SK-N-SH treated with all-trans-retinoic acid at 6 μM for 48 hours (cell line): ENCODE data around the gene RASD2.

Experiments
- ATAC-seq: fragments of 200-7000 bp; cut with Tn5 transposase; 3 replicates; pipeline ENCODE4 v1.9.1; 2020; ENCODE audit warnings: mild to moderate bottlenecking, moderate library complexity
- ARNTL ChIP-seq: fragments of 450-650 bp; formaldehyde crosslinking; IDR thresholded peaks from 2 replicates; pipeline ENCODE4 v1.5.0; 2020; ENCODE audit warnings: low read depth, mild to moderate bottlenecking, moderate library complexity, borderline replicate concordance
- BACH2 ChIP-seq: fragments of 250-450 bp; sonication (Bioruptor Pico); IDR thresholded peaks from 2 replicates; pipeline ENCODE4 v1.9.0; 2021; ENCODE audit warnings: mild to moderate bottlenecking, borderline replicate concordance
- CSDC2 ChIP-seq: fragments of 250-450 bp; sonication (Bioruptor Pico); IDR thresholded peaks from 2 replicates; pipeline ENCODE4 v1.5.0; 2020; ENCODE audit warnings: mild to moderate bottlenecking, moderate library complexity
- ESRRG ChIP-seq: fragments of 250-450 bp; sonication (Bioruptor Pico); IDR thresholded peaks from 2 replicates; pipeline ENCODE4 v1.6.1; 2021; ENCODE audit warnings: mild to moderate bottlenecking
- ISL1 ChIP-seq: fragments of 250-450 bp; sonication (Bioruptor Pico); IDR thresholded peaks from 2 replicates; pipeline ENCODE4 v2.1.2; 2022; ENCODE audit warnings: mild to moderate bottlenecking, moderate library complexity
- OSR1 ChIP-seq: fragments of 250-450 bp; sonication (Bioruptor Pico); IDR thresholded peaks from 2 replicates; pipeline ENCODE4 v1.8.0; 2022; ENCODE audit warnings: moderate library complexity, mild to moderate bottlenecking, inconsistent platforms
- PPARA ChIP-seq: fragments of 250-450 bp; sonication (Bioruptor Pico); IDR thresholded peaks from 2 replicates; pipeline ENCODE4 v1.5.0; 2020; ENCODE audit warnings: mild to moderate bottlenecking, borderline replicate concordance
- RARB ChIP-seq: fragments of 250-450 bp; sonication (Bioruptor Pico); IDR thresholded peaks from 2 replicates; pipeline ENCODE4 v1.8.0; 2021; ENCODE audit warnings: mild to moderate bottlenecking, moderate library complexity
- SNAI2 ChIP-seq: fragments of 250-450 bp; sonication (Bioruptor Pico); IDR thresholded peaks from 2 replicates; pipeline ENCODE4 v1.5.0; 2020; ENCODE audit warnings: mild to moderate bottlenecking, moderate library complexity
- TCF4 ChIP-seq: fragments of 250-450 bp; sonication (Bioruptor Pico); IDR thresholded peaks from 2 replicates; pipeline ENCODE4 v1.8.0; 2021; ENCODE audit warnings: mild to moderate bottlenecking, moderate library complexity, borderline replicate concordance
- TOX ChIP-seq: fragments of 250-450 bp; sonication (Bioruptor Pico); IDR thresholded peaks from 2 replicates; pipeline ENCODE4 v1.8.0; 2021; ENCODE audit warnings: mild to moderate bottlenecking, moderate library complexity, borderline replicate concordance
- ZC3H10 ChIP-seq: fragments of 250-450 bp; sonication (Bioruptor Pico); IDR thresholded peaks from 2 replicates; pipeline ENCODE4 v1.5.1; 2021; ENCODE audit warnings: mild to moderate bottlenecking, moderate library complexity
- ZFP3 ChIP-seq: fragments of 250-450 bp; sonication (Bioruptor Pico); IDR thresholded peaks from 2 replicates; pipeline ENCODE4 v1.5.0; 2020; ENCODE audit warnings: mild to moderate bottlenecking, moderate library complexity
- ZFP30 ChIP-seq: fragments of 450-650 bp; formaldehyde crosslinking; IDR thresholded peaks from 2 replicates; pipeline ENCODE4 v1.5.0; 2022; ENCODE audit warnings: mild to moderate bottlenecking, moderate library complexity
- ZNF565 ChIP-seq: fragments of 450-650 bp; formaldehyde crosslinking; conservative IDR thresholded peaks from 2 replicates; pipeline ENCODE4 v1.5.0; 2020; ENCODE audit warnings: low read depth, mild to moderate bottlenecking, moderate library complexity
- ZNF70 ChIP-seq: fragments of 450-650 bp; formaldehyde crosslinking; IDR thresholded peaks from 2 replicates; pipeline ENCODE4 v1.5.0; 2020; ENCODE audit warnings: mild to moderate bottlenecking, moderate library complexity
- ZNF8 ChIP-seq: fragments of 450-650 bp; formaldehyde crosslinking; IDR thresholded peaks from 2 replicates; pipeline ENCODE4 v1.5.0; 2020; ENCODE audit warnings: mild to moderate bottlenecking, moderate library complexity
- TF ChIP-seq, protein P1 (sequence below): fragments of 250-450 bp; sonication (Bioruptor Pico); IDR thresholded peaks from 2 replicates; pipeline ENCODE4 v1.5.1; 2020; ENCODE audit warnings: low read depth, mild to moderate bottlenecking, moderate library complexity
- TF ChIP-seq, protein P2 (sequence below): fragments of 250-450 bp; sonication (Bioruptor Pico); IDR thresholded peaks from 2 replicates; pipeline ENCODE4 v1.8.0; 2020; ENCODE audit warnings: mild to moderate bottlenecking, moderate library complexity, borderline replicate concordance
- TF ChIP-seq, protein P3 (sequence below): fragments of 250-450 bp; sonication (Bioruptor Pico); IDR thresholded peaks from 2 replicates; pipeline ENCODE4 v1.5.1; 2021; ENCODE audit warnings: mild to moderate bottlenecking, moderate library complexity
- TF ChIP-seq, protein P4 (sequence below): fragments of 250-450 bp; sonication (Bioruptor Pico); IDR thresholded peaks from 2 replicates; pipeline ENCODE4 v1.5.0; 2020; ENCODE audit warnings: mild to moderate bottlenecking, moderate library complexity
- TF ChIP-seq, protein P5 (sequence below): fragments of 250-450 bp; sonication (Bioruptor Pico); IDR thresholded peaks from 2 replicates; pipeline ENCODE4 v1.8.0; 2021; ENCODE audit warnings: low read depth, mild to moderate bottlenecking, moderate library complexity, borderline replicate concordance

The RASD2 gene

DNA sequence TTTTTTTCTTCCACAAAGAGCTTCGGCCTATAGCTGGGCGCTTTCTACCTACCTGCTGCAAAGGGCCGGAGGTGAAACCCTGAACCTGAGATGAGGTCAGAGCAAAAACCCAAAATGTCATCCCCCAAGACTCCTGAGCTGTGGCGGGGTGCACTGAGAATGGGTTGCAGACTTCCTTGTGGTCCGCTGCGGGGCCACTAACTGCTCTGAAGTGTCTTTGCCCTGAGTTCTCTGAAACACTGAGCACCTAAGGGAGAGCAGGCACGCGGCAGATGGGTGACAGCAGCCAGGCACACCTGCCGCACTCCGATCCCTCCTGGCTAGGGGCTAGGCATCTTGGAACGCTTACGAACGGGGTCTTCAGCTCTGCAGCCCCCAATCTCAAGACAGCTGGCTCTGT is 29.3 kb downstream of the RASD2 start:
- ATAC-seq = no peak
- TF ChIP-seq ZNF70 (CRISPR knock-in tag) (no peak), ZFP3 (CRISPR knock-in tag) (no peak), ISL1 (no peak), ZNF565 (CRISPR knock-in tag) (no peak), TCF4 (CRISPR knock-in tag) (no peak), ARNTL (no peak), RARB (CRISPR knock-in tag) (no peak), TOX (CRISPR knock-in tag) (no peak), ESRRG (CRISPR knock-in tag) (no peak), BACH2 (CRISPR knock-in tag) (no peak), PPARA (CRISPR knock-in tag) (no peak), ZNF8 (no peak), ZC3H10 (CRISPR knock-in tag) (no peak), OSR1 (CRISPR knock-in tag) (no peak), SNAI2 (no peak), CSDC2 (CRISPR knock-in tag) (no peak)
- TF ChIP-seq, protein P1, sequence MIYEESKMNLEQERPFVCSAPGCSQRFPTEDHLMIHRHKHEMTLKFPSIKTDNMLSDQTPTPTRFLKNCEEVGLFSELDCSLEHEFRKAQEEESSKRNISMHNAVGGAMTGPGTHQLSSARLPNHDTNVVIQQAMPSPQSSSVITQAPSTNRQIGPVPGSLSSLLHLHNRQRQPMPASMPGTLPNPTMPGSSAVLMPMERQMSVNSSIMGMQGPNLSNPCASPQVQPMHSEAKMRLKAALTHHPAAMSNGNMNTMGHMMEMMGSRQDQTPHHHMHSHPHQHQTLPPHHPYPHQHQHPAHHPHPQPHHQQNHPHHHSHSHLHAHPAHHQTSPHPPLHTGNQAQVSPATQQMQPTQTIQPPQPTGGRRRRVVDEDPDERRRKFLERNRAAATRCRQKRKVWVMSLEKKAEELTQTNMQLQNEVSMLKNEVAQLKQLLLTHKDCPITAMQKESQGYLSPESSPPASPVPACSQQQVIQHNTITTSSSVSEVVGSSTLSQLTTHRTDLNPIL (CRISPR knock-in tag) = no peak
- TF ChIP-seq, protein P2, sequence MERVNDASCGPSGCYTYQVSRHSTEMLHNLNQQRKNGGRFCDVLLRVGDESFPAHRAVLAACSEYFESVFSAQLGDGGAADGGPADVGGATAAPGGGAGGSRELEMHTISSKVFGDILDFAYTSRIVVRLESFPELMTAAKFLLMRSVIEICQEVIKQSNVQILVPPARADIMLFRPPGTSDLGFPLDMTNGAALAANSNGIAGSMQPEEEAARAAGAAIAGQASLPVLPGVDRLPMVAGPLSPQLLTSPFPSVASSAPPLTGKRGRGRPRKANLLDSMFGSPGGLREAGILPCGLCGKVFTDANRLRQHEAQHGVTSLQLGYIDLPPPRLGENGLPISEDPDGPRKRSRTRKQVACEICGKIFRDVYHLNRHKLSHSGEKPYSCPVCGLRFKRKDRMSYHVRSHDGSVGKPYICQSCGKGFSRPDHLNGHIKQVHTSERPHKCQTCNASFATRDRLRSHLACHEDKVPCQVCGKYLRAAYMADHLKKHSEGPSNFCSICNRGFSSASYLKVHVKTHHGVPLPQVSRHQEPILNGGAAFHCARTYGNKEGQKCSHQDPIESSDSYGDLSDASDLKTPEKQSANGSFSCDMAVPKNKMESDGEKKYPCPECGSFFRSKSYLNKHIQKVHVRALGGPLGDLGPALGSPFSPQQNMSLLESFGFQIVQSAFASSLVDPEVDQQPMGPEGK (CRISPR knock-in tag) = no peak
- TF ChIP-seq, protein P3, sequence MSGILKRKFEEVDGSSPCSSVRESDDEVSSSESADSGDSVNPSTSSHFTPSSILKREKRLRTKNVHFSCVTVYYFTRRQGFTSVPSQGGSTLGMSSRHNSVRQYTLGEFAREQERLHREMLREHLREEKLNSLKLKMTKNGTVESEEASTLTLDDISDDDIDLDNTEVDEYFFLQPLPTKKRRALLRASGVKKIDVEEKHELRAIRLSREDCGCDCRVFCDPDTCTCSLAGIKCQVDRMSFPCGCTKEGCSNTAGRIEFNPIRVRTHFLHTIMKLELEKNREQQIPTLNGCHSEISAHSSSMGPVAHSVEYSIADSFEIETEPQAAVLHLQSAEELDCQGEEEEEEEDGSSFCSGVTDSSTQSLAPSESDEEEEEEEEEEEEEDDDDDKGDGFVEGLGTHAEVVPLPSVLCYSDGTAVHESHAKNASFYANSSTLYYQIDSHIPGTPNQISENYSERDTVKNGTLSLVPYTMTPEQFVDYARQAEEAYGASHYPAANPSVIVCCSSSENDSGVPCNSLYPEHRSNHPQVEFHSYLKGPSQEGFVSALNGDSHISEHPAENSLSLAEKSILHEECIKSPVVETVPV (CRISPR knock-in tag) = no peak
- TF ChIP-seq, all 23 proteins: peak for 0

DNA sequence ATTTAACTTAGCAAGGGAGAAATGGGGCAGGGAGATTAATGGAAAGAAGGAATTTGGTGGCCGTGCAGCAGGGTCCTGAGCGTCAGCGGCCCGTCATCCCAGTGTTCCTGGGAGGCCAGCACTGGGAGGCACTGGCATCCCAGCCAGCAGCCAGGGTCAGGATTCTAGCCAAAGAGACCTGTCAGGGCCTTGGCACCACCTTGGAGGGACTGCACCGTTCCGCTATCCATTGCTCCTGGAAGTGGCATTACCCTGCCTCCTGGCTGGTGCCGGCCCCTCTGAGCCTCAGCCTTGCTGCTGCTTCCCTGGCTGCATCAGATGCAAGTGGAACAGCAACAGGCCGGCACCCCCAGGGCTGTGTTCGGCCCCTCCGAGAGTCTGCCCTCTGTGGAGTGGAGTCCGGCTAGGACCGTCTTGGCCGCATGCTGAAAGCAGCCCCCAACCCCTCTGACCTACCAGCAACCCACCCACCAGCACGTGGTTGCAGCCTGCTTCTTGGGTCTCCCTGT is 30.1 kb downstream of the RASD2 start:
- TF ChIP-seq ZC3H10 (CRISPR knock-in tag) (no peak), RARB (CRISPR knock-in tag) (no peak), ZFP30 (CRISPR knock-in tag) (no peak), CSDC2 (CRISPR knock-in tag) (no peak), ISL1 (no peak), BACH2 (CRISPR knock-in tag) (no peak), TOX (CRISPR knock-in tag) (no peak), PPARA (CRISPR knock-in tag) (no peak), ARNTL (no peak), ZNF70 (CRISPR knock-in tag) (no peak), SNAI2 (no peak), ZFP3 (CRISPR knock-in tag) (no peak), ESRRG (CRISPR knock-in tag) (no peak), ZNF8 (no peak), TCF4 (CRISPR knock-in tag) (no peak), OSR1 (CRISPR knock-in tag) (no peak)
- TF ChIP-seq, protein P3 (CRISPR knock-in tag) = no peak
- TF ChIP-seq, protein P4, sequence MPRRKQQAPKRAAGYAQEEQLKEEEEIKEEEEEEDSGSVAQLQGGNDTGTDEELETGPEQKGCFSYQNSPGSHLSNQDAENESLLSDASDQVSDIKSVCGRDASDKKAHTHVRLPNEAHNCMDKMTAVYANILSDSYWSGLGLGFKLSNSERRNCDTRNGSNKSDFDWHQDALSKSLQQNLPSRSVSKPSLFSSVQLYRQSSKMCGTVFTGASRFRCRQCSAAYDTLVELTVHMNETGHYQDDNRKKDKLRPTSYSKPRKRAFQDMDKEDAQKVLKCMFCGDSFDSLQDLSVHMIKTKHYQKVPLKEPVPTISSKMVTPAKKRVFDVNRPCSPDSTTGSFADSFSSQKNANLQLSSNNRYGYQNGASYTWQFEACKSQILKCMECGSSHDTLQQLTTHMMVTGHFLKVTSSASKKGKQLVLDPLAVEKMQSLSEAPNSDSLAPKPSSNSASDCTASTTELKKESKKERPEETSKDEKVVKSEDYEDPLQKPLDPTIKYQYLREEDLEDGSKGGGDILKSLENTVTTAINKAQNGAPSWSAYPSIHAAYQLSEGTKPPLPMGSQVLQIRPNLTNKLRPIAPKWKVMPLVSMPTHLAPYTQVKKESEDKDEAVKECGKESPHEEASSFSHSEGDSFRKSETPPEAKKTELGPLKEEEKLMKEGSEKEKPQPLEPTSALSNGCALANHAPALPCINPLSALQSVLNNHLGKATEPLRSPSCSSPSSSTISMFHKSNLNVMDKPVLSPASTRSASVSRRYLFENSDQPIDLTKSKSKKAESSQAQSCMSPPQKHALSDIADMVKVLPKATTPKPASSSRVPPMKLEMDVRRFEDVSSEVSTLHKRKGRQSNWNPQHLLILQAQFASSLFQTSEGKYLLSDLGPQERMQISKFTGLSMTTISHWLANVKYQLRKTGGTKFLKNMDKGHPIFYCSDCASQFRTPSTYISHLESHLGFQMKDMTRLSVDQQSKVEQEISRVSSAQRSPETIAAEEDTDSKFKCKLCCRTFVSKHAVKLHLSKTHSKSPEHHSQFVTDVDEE (CRISPR knock-in tag) = no peak
- TF ChIP-seq, protein P2 (CRISPR knock-in tag) = no peak
- TF ChIP-seq, protein P5, sequence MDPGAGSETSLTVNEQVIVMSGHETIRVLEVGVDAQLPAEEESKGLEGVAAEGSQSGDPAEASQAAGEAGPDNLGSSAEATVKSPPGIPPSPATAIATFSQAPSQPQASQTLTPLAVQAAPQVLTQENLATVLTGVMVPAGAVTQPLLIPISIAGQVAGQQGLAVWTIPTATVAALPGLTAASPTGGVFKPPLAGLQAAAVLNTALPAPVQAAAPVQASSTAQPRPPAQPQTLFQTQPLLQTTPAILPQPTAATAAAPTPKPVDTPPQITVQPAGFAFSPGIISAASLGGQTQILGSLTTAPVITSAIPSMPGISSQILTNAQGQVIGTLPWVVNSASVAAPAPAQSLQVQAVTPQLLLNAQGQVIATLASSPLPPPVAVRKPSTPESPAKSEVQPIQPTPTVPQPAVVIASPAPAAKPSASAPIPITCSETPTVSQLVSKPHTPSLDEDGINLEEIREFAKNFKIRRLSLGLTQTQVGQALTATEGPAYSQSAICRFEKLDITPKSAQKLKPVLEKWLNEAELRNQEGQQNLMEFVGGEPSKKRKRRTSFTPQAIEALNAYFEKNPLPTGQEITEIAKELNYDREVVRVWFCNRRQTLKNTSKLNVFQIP (CRISPR knock-in tag) = no peak
- TF ChIP-seq, all 23 proteins: peak for 0
- ATAC-seq = no peak
